K562 (cell line): Measurements from ENCODE around the gene RABEPK. TPM values are rescaled to one million over a fixed set of nuclear protein-coding genes. Genes with fewer than 3 reads are reported as not detected.

Experiments used
- CREB3 ChIP-seq: fragments of 450-650 bp; conservative IDR thresholded peaks from 2 replicates; pipeline ENCODE4 v1.6.1; 2016; ENCODE audit warnings: missing genetic modification characterization, low read depth, mild to moderate bottlenecking, missing compliant biosample characterization, moderate library complexity
- CXXC5 ChIP-seq: fragments of 250-450 bp; sonication (Bioruptor Pico); IDR thresholded peaks from 2 replicates; pipeline ENCODE4 v1.8.0; 2022; ENCODE audit warnings: inconsistent platforms, mild to moderate bottlenecking, moderate library complexity
- ELF1 ChIP-seq: fragments of 200-800 bp; sonication (Bioruptor generic); IDR thresholded peaks from 2 replicates; pipeline ENCODE4 v1.6.1; 2016; ENCODE audit warnings: missing genetic modification characterization, missing compliant biosample characterization
- FIP1L1 ChIP-seq: fragments of 200-400 bp; formaldehyde crosslinking; IDR thresholded peaks from 2 replicates; pipeline ENCODE4 v1.6.1; 2018; ENCODE audit warnings: mild to moderate bottlenecking, low read depth, low read length; ENCODE audit not compliant: poor library complexity, severe bottlenecking
- GMEB1 ChIP-seq: fragments of 250-450 bp; sonication (Bioruptor Pico); IDR thresholded peaks from 2 replicates; pipeline ENCODE4 v1.4.0; 2020; ENCODE audit warnings: mild to moderate bottlenecking
- HDAC2 ChIP-seq: fragments of 450-650 bp; IDR thresholded peaks from 2 replicates; pipeline ENCODE4 v1.6.1; 2016; ENCODE audit warnings: mild to moderate bottlenecking
- HEY1 ChIP-seq: fragments of 250-450 bp; sonication (Bioruptor Pico); IDR thresholded peaks from 2 replicates; pipeline ENCODE4 v1.5.0; 2020; ENCODE audit warnings: mild to moderate bottlenecking, moderate library complexity, borderline replicate concordance
- IRF2 ChIP-seq: sonication (generic); formaldehyde crosslinking; IDR thresholded peaks from 2 replicates; pipeline ENCODE4 v1.8.1; 2022; ENCODE audit warnings: mild to moderate bottlenecking, missing genetic modification reagents
- KDM5B ChIP-seq: fragments of 200-600 bp; sonication (generic); IDR thresholded peaks from 2 replicates; pipeline ENCODE4 v1.6.1; 2012; ENCODE audit warnings: low read depth, mild to moderate bottlenecking, moderate library complexity, low read length, control low read depth, inconsistent platforms; ENCODE audit not compliant: insufficient replicate concordance
- KLF6 ChIP-seq: fragments of 250-450 bp; sonication (Bioruptor Pico); IDR thresholded peaks from 2 replicates; pipeline ENCODE4 v1.4.0; 2020; ENCODE audit warnings: mild to moderate bottlenecking, moderate library complexity, borderline replicate concordance
- MECOM ChIP-seq: fragments of 250-450 bp; sonication (Bioruptor Pico); IDR thresholded peaks from 2 replicates; pipeline ENCODE4 v1.8.0; 2022; ENCODE audit warnings: inconsistent platforms
- NR2C2 ChIP-seq, 2 experiments: fragments of 200-800 bp in 1 of 2; sonication (Bioruptor generic) in 1 of 2; sonication (generic) in 1 of 2; formaldehyde crosslinking in 1 of 2; IDR thresholded peaks; 2 replicates each; pipeline versions ENCODE4 v1.6.1 to v1.8.0; 2016 to 2022; ENCODE audit warnings: mild to moderate bottlenecking in 1 of 2, missing compliant biosample characterization in 1 of 2, missing genetic modification characterization in 1 of 2, missing genetic modification reagents in 1 of 2
- PCBP1 ChIP-seq: fragments of 200-400 bp; formaldehyde crosslinking; IDR thresholded peaks from 2 replicates; pipeline ENCODE4 v1.6.1; 2018; ENCODE audit warnings: mild to moderate bottlenecking, low read depth, low read length; ENCODE audit not compliant: poor library complexity, severe bottlenecking
- POLR2H ChIP-seq: IDR thresholded peaks from 2 replicates; pipeline ENCODE4 v1.6.1; 2016; ENCODE audit warnings: missing genetic modification characterization, low read depth, mild to moderate bottlenecking, control low read depth, missing compliant biosample characterization, moderate library complexity
- PRDM10 ChIP-seq: fragments of 450-650 bp; IDR thresholded peaks from 2 replicates; pipeline ENCODE4 v1.6.1; 2018; ENCODE audit not compliant: partially characterized antibody
- SUPT5H ChIP-seq: fragments of 450-650 bp; IDR thresholded peaks from 2 replicates; pipeline ENCODE4 v1.6.1; 2016
- polyA plus RNA-seq, 8 experiments: library from polyadenylated mRNA; depleted of rRNA in 4 of 8; stranded (reverse) in 5 of 8; unstranded in 3 of 8; fragments of >200 nt; fragmentation: Nextera tagmentation in 2 of 8; fragmentation: Illumina TruSeq in 1 of 8; extraction: Ambion mirVana in 2 of 8; extraction: Trizol in 1 of 8; gene quantifications; 2 replicates each; pipeline versions ENCODE4 v1.2.1 to v1.2.3, GENCODE V29; 2011 to 2014; ENCODE audit warnings: inconsistent platforms in 1 of 8, missing spikeins in 1 of 8
- total RNA-seq, 7 experiments: library from RNA; depleted of rRNA in 6 of 7; stranded (reverse); fragments of >200 nt in 6 of 7; fragmentation: Illumina TruSeq in 2 of 7; extraction: Trizol in 2 of 7; gene quantifications; 2 replicates each; pipeline versions ENCODE4 v1.2.1 to v1.2.3, GENCODE V29; 2011 to 2021; ENCODE audit warnings: low replicate concordance in 1 of 7
- TF ChIP-seq, protein P1 (sequence below): sonication (generic); formaldehyde crosslinking; IDR thresholded peaks from 2 replicates; pipeline ENCODE4 v1.9.0; 2022; ENCODE audit warnings: mild to moderate bottlenecking, missing genetic modification reagents
- TF ChIP-seq, protein P2 (sequence below): sonication (generic); IDR thresholded peaks from 2 replicates; pipeline ENCODE4 v1.6.1; 2016

RABEPK gene
- total and polyA plus RNA-seq, 9 of the 15 experiments (the other 6 are each of a cell fraction or from before 2014, with no cell fraction given): 38.3 to 113 (median 52.8) TPM

- TF ChIP-seq GMEB1 (CRISPR knock-in tag) (peak; percentile 21; the same call in 1 of the 2 replicates), CXXC5 (CRISPR knock-in tag) (peak; percentile 67), KDM5B (peak; percentile 88), HEY1 (CRISPR knock-in tag) (no peak), FIP1L1 (peak; percentile 50), MECOM (CRISPR knock-in tag) (no peak), PRDM10 (peak; percentile 89), SUPT5H (peak; percentile 89), IRF2 (CRISPR knock-in tag) (no peak), PCBP1 (peak; percentile 75), KLF6 (CRISPR knock-in tag) (0 out of 2 replicates have a peak, but pooled peaks have one; percentile 58), POLR2H (tag) (peak; percentile 90), HDAC2 (peak; percentile 87), NR2C2 (CRISPR knock-in tag; IDR thresholded peaks at IDR 0.05) (no peak), NR2C2 (tag; IDR thresholded peaks at IDR 0.05) (peak; percentile 60), ELF1 (tag) (peak; percentile 94), CREB3 (tag) (no peak)
- TF ChIP-seq, protein P1, sequence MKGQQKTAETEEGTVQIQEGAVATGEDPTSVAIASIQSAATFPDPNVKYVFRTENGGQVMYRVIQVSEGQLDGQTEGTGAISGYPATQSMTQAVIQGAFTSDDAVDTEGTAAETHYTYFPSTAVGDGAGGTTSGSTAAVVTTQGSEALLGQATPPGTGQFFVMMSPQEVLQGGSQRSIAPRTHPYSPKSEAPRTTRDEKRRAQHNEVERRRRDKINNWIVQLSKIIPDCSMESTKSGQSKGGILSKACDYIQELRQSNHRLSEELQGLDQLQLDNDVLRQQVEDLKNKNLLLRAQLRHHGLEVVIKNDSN (CRISPR knock-in tag): peak; percentile 82
- TF ChIP-seq, protein P2, sequence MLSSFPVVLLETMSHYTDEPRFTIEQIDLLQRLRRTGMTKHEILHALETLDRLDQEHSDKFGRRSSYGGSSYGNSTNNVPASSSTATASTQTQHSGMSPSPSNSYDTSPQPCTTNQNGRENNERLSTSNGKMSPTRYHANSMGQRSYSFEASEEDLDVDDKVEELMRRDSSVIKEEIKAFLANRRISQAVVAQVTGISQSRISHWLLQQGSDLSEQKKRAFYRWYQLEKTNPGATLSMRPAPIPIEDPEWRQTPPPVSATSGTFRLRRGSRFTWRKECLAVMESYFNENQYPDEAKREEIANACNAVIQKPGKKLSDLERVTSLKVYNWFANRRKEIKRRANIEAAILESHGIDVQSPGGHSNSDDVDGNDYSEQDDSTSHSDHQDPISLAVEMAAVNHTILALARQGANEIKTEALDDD: 0 out of 2 replicates have a peak, but pooled peaks have one; percentile 13
Observed at GRCh38 chr9:125200216-125201047, at the start of gene RABEPK (continued).
